ENCODE data around the gene LPIN3. TPM values are rescaled to one million over a fixed set of nuclear protein-coding genes. Genes with fewer than 3 reads are reported as not detected.

The LPIN3 gene
- total RNA-seq, 1 experiment from 2014 or later = 3.8 TPM

DNA sequence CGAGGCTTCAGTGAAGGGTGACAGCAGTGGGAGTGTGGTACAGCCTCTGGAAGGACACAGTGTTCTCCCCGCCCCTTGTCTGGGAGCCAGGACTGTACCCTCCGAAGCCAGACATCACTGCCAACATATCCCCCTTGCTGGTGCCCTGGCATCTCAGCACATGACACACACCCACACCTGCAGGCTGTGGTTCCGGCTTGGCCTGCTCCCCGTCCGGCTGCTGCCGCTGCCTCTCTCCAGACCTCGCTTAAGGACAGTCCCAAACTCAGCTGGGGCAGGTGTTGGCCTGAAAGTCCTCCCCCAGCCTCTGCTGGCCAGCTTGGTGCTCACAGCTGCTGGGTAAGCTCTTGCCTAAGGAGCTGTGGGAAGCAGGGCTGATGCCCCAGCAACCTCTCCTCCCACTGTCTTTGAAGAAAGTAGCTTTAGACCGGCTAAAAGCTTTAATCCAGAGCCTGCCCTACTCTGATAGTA lies 19.0 kb downstream of the LPIN3 start:
- TF ChIP-seq, protein P1, sequence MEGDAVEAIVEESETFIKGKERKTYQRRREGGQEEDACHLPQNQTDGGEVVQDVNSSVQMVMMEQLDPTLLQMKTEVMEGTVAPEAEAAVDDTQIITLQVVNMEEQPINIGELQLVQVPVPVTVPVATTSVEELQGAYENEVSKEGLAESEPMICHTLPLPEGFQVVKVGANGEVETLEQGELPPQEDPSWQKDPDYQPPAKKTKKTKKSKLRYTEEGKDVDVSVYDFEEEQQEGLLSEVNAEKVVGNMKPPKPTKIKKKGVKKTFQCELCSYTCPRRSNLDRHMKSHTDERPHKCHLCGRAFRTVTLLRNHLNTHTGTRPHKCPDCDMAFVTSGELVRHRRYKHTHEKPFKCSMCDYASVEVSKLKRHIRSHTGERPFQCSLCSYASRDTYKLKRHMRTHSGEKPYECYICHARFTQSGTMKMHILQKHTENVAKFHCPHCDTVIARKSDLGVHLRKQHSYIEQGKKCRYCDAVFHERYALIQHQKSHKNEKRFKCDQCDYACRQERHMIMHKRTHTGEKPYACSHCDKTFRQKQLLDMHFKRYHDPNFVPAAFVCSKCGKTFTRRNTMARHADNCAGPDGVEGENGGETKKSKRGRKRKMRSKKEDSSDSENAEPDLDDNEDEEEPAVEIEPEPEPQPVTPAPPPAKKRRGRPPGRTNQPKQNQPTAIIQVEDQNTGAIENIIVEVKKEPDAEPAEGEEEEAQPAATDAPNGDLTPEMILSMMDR (conservative IDR thresholded peaks at IDR 0.05) = no peak
- Histone ChIP-seq H3K4me2 (ENCODE audit: insufficient read depth, insufficient read length, low read length) (no peak overlapping the region), H3K4me1 (ENCODE audit: insufficient read depth, low read length) (no peaks in the 10 kb centered on the region), H2BK12ac (ENCODE audit: insufficient read length, low read depth, low read length) (no peak overlapping the region), H2AK5ac (ENCODE audit: insufficient read length, low read length) (no peak overlapping the region), H2BK5ac (ENCODE audit: insufficient read length, low read length) (no peak overlapping the region), H3K23me2 (ENCODE audit: insufficient read length, low read depth, low read length, poor library complexity, severe bottlenecking) (no peaks in the 10 kb centered on the region), H3K9ac (ENCODE audit: extremely low read depth, insufficient read length, low read length) (no peak overlapping the region), H3K27me3 (ENCODE audit: insufficient read depth, low read length) (no peaks in the 10 kb centered on the region), H3K14ac (ENCODE audit: insufficient read depth, low read length) (no peak overlapping the region; the same call in 1 of the 2 replicates), H3K9me3 (ENCODE audit: control insufficient read depth, low read depth, low read length) (no peaks in the 10 kb centered on the region), H3K56ac (ENCODE audit: insufficient read length, low read depth, low read length) (no peak overlapping the region), H3K79me2 (ENCODE audit: insufficient read depth, low read length) (no peaks in the 10 kb centered on the region), H4K5ac (ENCODE audit: insufficient read length, low read depth, low read length) (no peak overlapping the region), H3K23ac (ENCODE audit: insufficient read length, low read depth, low read length) (no peak overlapping the region), H3K79me1 (ENCODE audit: insufficient read depth, low read depth, low read length, poor library complexity, severe bottlenecking) (no peaks in the 10 kb centered on the region), H2BK120ac (ENCODE audit: low read depth, low read length, poor library complexity, severe bottlenecking) (no peak overlapping the region), H3K27ac (ENCODE audit: insufficient read length, low read depth, low read length) (no peak overlapping the region), H3T11ph (ENCODE audit: low read length) (no peak overlapping the region), H2BK15ac (ENCODE audit: low read depth, low read length) (no peak overlapping the region), H4K20me1 (ENCODE audit: control insufficient read depth, insufficient read depth, insufficient read length) (no peaks in the 10 kb centered on the region), H2AFZ (ENCODE audit: low read length) (no peak overlapping the region), H2BK20ac (ENCODE audit: low read depth, low read length, poor library complexity, severe bottlenecking) (no peak overlapping the region), H3K4ac (ENCODE audit: low read depth, low read length) (no peak overlapping the region), H3K18ac (ENCODE audit: insufficient read length, low read depth, low read length) (no peak overlapping the region), H4K8ac (replicated peaks; ENCODE audit: insufficient read length, low read depth, low read length) (no peak overlapping the region), H4K91ac (ENCODE audit: insufficient read length, low read depth, low read length) (no peak overlapping the region)
- H3K27ac Mint-ChIP-seq = no peak overlapping the region; a peak in 1 of 7 replicates
- H3K9me3 Mint-ChIP-seq = no peaks in the 10 kb centered on the region
- H3K4me1 Mint-ChIP-seq = 0 out of 4 replicates have a peak, but pooled peaks cover 0 to 3% of the 10 kb centered on the region in 2 experiments
- WGBS (ENCODE audit: extremely low coverage, insufficient read length, low lambda C conversion rate) = no CpG with 5 or more reads among the region's 9 CpGs
- no peak for DNase-seq
- no peak overlapping the region for H3K4me3 Mint-ChIP-seq
- H3K36me3 Mint-ChIP-seq (ENCODE audit: insufficient read depth in 1 of 3, low read depth in 3 of 3) = peaks cover 0 to 4% (median 3%) of the 10 kb centered on the region in 3 experiments; a peak in 3 of 7 replicates
- peaks cover 3% of the 10 kb centered on the region for H3K27me3 Mint-ChIP-seq (ENCODE audit: low read depth)

Data from H9 (cell line).